GM20431 (cell line): ENCODE measurements around the gene PTPRD.

ENCODE experiments used
- in situ Hi-C: fragments of 300-500 bp; cut with MseI, MboI; formaldehyde crosslinking; loops from one replicate; pipeline ENCODE4 v1.15.0; 2020; ENCODE audit warnings: low sequenced_read_pairs; ENCODE audit not compliant: unreplicated experiment

PTPRD gene

DNA sequence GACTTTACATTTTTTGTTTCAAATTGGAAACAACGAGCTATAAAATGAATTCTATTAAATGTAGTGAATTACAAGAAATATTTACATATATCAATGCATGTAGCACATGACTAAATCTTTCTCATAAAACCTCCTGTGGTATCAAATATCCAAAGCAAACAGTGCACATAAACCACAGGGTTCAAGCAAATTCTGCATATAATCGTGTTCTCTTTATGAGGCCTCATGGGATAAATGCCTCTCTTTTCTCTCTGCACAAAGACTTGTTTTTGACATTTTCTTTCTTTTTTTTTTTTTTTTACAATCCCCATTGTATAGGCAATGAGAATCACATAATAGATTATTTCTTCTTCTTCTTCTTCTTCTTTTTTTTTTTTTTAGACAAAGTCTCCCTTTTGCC is 1696.0 kb downstream of the PTPRD start:
- in situ Hi-C loops: no loop called here

DNA sequence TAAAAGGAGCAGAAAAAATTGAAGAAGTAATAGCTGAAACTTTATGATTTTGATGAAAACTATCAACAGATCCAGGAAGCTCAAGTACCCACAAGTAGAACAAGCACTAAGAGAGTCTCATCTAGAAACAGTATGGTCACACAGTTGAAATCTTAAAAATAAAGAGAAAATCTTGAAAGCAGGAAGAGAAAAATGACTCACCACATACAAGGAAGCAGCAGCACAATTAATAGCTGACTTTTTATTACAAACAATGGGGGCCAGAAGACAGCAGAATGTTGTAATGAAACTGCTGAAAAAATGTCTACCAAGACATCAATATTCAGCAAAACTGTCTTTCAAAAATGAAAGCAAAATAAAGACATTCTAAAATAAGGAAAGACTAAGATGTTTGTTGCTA is 1704.9 kb downstream of the PTPRD start:
- in situ Hi-C loops: no loop called here

DNA sequence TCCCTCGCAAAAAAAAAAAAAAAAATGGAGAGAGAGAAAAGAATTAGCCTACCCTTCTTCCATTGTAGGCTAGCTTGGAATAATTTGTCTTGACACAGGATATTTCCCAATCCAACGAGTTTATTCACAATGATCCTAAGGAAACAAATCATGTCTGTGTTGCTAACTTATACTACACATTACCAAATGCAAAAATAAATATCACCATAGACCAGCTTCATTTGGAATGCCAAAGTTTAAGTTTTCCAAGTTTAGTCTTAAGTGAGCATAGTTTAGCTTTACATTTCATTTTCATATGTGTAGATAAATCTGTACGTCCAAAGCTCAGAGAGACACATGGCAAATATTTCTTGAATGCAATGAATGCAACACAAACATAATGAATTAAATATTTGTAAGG is 1707.1 kb downstream of the PTPRD start:
- in situ Hi-C loops: no loop called here

DNA sequence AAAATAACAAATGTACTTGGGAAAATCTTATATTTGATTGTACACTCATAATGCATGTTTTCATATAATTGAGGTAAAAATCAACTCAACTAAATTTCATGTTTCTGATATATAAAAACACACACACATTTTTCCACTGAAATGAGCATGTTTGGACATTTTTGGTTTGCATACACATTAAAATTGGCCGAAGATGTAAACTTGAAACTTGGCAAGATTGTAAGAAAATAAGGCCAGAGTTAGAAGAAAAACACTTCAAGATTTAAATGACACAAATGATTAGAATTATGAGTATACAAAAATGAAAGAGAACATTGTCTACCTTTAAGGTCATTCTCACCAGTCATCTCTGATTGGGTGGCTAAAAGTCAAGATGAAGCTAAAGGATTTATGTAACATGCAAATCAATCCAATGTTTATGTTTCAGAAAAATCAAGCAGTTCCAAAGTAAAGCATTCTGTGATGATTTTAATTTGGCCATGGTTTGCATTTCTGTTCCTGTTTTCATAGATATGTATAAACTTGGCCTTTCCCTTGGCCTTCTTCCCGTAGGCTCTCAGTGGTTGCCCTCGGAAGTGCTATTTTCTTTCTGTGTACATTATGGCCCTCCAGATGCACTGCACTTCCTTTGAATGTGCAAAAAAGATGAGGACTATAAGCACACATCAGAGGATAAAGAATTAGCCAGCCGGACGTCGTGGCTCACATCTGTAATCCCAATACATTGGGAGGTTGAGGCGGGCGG is 1707.9 kb downstream of the PTPRD start:
- in situ Hi-C loops: no loop called here

DNA sequence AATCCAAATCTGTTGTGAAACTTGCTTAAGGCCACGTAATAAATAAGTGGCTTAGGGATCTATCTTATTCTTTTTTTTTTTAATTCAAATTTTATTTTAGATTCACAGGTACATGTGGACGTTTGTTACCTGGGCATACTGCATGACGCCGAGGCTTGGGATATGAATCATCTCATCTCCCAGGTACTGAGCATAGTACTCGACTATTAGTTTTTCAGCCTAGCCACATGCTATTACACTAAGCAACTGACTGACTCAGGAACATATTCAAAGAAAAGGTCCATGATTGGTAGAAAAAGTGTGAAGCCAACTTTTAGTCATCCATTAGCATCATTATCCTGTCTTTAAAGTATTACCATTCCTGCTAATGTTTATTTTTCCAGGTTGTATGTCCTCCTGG is 1709.7 kb downstream of the PTPRD start:
- in situ Hi-C loops: no loop called here

DNA sequence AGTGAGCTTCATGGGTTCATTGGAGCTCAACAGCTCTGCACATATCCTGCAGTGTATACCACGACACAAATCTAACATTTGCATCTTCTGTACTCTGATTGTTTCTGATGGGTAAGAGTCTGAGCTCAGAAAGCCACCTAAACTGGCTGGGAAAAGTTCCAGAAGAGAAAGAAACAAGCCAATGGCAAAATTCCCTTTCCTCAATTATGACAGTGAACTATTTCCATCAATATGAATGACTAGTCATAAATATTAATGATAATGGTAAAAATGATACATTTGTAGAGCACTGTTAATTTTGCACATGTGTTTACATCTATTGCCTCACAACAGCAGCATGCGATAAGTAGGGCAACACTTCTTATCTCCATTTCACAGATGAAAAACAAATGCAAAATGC is 1711.7 kb downstream of the PTPRD start:
- in situ Hi-C loops: no loop called here

DNA sequence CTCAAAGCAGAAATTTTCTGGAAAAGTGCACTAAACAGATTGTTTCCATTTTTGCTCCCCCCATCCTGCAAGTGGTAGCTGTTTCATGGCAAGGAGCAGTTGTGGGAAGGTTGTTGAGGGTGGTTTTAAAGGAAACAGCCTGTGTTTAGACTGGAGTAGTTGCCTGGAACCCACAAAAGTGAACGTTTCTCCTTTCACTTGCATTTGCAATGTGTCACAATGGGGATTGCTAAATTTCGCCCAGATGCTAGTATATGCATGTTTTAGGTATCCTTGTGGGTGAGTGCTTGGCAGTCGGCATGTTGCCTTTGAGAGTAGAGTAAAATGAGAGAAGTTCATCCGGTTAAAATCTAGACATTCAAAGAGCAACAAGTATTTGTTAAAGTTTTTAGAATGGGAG is 1713.3 kb downstream of the PTPRD start:
- in situ Hi-C loops: no loop called here

DNA sequence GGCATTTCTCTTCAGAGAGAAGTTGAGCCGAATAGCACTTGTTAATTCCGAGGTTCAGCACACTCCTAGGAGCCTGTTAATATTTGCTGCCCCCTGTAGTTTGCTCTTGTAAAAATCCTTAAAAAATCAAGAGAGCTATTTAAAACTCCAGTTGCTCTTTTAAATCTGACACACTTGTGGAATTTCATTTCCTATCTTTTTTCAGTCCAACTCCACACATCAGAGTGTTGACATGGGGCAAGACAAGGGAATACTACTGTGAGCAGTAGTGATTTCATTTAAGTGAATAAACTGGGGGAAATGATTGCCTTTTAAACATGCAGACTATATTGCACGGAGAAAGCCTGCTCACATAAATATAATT is 1717.0 kb downstream of the PTPRD start:
- in situ Hi-C loops: no loop called here

DNA sequence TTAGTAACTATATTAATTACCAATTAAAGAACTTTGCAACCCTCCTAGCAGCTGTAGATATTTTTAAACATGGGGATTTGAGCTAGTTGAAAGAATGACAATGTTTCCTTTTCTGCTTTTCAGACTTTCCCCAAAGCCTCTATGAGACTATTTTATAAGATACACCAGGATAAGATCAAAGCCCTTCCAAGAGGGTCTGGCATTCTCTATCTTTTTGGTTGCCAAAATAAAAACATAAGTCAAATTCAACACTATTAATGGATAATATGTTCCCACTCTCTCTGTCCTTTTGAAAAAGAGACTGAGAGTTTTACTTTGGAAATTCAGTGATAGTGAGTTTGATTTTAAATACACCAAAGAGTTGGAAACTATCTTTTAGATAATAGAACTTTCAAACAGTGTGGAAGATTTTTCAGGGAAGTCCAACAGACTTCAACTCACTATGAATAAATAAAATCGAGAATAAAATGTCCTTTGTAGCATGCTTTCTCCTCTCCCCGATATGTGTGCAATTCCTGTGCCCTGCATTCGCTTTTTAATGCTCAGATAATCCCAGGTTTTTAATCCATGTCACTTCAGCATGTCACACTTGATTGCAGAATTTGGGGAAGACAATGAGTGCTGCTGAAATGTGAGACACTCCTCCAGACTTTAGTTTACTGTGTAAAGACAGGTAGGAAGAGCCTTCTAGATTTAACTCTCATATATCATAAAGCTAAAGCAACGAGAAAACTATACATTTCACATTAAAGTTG is 1717.5 kb downstream of the PTPRD start:
- in situ Hi-C loops: no loop called here

DNA sequence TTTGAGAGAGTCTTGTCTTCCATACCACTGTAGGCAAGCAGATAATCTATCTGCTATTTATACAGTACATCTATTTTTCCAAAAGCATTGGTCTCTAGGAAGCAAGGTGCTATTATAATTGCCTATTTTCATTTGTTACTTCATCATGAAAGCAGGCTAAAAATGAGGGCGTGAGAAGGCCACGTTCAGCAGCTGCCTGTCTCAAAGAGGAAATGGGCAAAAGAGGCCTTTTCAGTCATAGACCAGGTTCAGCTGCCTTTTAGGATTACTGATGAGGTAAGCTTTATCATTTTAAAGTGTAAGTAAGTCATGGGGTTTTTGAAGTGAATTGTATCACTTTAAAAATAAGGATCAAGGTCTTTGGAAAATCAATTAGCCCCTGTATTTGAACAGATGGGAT is 1722.1 kb downstream of the PTPRD start:
- in situ Hi-C loops: no loop called here

DNA sequence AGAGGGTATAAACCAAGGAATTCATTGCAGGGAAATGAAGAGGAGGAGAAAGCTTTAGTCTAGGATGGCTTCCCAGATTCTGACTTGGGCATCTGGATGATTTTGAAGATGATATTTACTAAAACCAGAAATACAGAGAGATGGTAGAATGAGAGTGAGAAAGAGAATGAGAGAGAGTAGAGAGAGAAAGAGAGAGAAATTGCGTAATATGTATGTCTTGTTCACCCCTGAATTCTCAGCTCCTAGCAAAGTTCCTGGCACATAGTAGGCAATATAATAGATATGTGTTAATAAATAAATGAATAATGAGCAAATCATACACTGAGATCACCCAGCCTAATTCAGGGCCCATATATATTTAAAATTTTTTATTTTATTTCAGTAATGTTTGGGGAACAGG is 1723.7 kb downstream of the PTPRD start:
- in situ Hi-C loops: no loop called here

DNA sequence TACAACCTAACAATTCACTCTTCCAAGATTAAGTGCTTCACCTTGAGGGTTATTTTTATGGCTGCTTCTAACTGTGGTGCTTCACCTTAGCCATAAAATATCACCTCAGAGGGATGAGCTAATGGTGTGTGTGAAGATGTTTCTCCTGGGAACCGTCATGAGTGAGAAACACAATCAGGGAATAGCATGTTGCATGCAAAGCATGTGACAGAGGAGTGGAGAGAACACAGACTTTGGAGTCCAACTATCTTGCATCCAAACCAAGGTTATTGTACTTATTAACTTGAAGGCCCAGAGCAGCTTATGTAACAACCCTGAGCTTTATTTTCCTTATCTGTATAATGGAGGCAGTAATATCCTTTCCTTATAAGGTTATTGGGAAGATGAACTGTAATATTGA is 1724.2 kb downstream of the PTPRD start:
- in situ Hi-C loops: no loop called here

DNA sequence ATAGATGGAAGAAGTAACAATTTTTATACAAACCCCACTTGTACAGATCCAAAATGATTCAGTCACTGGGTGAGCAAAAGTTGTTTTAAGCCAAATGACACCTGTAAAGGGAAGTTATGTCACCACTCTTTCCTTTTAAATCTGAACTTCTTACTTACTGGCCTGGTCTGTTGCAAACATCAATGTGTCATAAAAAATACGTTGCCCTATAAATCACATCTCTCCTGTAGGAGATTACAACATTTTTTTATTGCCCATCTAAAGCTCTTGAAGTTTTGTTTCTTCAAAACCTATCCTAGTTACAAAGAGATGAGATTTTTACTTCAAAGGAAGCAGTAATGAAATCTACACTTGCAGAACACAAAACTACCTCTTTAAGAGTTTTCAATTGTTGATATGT is 1725.4 kb downstream of the PTPRD start:
- in situ Hi-C loops: no loop called here

DNA sequence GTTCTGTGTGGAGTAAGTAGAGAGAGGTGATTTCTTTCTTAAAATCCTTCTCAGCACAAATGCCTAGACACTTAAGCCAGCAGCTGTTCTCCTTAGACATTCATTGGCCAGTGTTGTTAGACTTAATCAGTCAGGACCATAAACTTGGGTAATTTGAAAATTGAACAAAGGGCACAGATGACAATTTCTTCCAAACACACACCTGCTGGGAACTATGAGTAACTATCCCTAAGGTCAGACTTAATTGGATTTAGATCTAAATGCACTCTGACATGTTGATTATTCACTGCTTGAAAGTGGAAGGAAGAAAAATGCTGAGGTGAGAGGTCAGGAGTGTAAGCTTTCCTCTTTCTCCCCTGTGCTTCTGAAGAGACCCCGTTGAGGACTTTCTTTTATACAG is 1729.5 kb downstream of the PTPRD start:
- in situ Hi-C loops: no loop called here

DNA sequence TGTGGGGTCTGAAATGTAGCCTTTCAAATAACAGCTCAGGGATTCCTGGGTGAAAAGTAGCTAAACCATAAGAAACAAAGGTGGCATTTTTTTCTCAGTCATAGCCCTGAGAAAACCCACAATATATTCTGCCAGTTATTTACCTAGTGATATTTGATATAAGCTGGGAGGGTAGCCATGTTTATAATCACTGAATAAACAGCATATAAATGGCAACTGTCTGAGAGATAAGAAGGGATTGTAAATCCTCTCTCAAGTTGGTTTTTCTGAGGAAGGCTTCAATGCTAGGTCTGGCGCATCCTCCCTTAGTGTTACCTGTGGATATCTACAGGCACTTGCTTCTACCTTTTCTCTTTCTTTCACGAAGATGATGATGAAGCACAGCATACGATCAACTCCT is 1732.7 kb downstream of the PTPRD start:
- in situ Hi-C loops: no loop called here

DNA sequence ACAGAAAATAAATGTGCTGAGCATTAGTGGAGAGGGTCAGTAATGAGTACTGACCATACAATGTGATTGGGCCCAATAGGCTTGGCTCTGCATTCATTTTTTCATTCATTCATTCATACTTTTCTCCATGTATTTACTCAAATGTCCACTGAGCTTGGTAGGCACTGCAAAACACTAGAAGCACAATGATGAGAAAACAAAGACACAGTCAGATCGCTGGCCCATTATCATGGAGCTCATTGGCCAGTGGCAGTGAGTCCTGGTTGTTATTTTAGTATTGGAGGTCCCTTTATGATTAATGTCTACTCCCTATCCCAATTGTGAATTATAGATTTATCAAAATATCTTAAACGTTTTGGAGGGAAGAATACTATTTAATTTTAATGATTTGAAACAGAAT is 1733.5 kb downstream of the PTPRD start:
- in situ Hi-C loops: no loop called here

DNA sequence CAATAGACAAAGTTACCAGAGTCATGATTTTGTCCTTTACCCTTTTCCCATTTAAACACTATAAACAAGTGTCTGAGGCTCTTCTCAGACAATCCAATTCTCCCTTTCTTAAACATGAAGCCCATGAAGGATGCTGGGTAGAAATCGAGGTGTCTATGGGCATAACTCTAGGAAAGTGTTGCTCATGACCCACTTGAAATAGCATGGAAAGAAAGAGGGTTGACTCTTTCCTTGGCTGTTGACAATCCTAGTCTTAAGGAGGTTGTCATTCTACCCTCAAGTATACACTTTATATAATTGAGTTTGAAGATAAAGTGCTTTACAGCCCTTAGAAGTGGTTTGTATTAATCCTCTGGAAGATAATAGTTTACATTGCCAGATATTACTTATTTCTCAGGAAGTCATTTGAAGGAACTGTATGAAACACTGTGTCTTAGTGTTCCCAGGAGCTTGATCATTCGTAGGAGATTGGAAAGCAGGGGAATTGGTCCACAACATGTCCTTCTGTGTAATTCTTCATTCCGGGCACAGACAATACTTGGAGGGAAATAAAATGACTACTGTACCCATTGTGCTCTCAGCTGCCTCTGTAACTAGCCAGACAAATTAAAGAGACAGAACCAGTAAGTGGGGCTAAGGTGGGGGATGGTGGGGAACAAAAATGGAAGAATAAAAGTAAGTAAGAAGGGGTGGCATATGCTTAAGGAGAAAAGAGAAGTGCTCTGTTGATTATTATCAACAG is 1734.9 kb downstream of the PTPRD start:
- in situ Hi-C loops: no loop called here

DNA sequence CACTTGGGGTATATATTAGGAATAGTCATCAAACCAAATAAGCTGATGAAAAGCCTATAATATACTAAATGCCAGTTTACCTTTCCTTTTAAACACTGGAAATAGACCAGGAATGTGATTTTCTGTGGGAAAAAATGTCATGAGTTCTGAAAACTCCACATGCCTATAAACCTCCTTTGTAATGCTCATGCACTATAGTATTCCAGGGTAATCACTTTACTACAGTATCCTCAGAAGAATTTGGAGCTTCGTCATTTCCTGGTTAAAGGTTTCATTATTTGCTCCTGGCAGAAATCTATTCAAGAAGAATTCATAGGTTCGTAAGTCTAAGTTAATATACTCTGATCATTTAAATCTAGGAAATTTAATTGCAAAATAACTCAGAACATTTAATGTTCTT is 1736.5 kb downstream of the PTPRD start:
- in situ Hi-C loops: no loop called here

DNA sequence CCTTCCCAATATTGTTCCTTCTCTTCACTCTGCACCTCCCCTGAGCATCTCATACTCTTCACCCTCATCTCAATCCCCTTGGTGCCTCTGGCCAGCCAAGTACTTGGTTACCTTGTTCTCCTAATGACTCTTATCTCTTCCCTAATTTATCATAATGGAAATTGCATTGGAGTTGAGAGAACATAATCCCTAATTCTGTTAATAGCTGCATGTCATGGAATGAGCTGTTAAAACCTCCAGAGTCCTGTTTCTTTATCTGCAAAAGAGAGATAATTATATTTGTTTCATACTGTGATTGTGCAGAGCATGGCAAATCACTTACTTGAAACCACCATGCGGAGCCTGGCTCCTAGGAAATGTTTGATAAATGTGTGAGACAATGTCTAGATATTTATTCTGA is 1738.3 kb downstream of the PTPRD start:
- in situ Hi-C loops: no loop called here

DNA sequence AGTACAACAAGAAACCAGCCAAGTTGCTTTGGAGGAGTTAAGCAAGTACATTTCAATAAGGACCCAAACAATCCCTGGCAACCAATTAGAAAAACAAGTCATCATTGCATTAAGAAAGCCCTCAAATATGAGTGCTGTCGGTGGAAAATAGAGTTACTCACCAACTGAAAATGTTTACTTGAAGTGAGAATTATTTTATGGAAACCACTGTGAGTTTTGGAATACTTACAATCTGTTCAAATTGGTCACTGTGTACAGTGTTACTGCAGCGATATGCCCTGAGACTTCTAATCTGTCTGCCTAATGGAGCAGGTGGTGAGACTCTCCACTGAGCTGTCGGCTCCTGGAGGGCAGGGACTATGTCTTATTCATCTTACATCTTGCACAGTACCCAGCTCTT is 1740.0 kb downstream of the PTPRD start:
- in situ Hi-C loops: no loop called here

DNA sequence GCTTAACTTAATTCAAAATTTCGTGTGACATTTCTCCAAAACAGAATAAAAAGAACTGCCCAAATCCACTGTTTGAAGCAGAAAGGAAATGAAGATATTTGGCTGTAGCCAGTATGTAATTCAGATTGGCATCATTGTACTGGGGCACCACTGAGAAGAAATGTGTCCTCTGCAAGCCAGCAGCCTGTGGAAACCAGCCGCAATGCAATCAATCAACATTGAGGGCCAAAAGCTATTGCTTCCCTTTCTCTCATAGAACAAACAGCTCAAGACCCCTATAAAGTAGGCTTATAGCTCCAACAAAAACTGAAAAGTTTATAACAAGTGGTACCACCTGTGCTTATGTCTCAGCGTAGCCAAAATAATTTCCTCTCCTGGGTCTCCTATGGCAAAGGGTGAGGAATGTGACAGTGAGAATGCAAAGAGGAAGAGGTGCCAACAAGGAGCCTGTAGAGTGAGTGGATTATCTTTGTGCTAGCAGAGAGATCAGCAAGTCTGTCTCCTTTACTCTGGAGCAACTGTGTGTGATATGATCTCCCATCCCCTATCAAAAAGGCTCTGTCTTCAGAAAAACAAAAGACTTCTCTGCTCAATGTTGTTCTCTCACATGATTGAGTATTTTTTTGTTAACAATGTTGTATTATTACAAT is 1740.9 kb downstream of the PTPRD start:
- in situ Hi-C loops: no loop called here
